ENCODE measurements around the gene EPB41L5. TPM values are rescaled to one million over a fixed set of nuclear protein-coding genes. Genes with fewer than 3 reads are reported as not detected.
"Not testable (repeated sequence)": the region's sequence is repeated elsewhere in the genome, so short reads cannot be mapped to it uniquely, and the experiment has no call there.

Gene EPB41L5
- total RNA-seq, 1 donor from 2014 or later = 13.3 TPM

- DNase-seq (ENCODE audit: low spot score) = no peak
These were observed 17.1 kb downstream of the EPB41L5 start for GRCh38 chr2:120029672-120030640.

DNA sequence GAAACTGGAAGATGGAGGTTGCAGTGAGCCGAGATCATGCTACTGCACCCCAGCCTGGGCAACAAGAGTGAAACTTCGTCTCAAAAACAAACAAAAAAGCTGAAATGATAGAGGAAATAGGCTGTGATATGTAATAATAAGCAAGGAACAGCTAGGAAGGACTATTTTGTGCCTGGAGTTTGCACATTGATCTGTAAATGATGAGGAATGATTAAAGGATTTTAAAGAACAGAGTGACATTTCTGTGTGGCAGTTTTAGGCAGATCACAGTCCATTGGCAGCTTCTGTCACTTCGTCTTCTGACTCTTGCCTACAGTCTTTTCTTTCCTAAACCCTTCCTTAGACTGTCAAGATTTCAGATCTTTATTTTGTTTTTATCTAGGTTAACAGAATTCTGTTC is 19.4 kb downstream of the EPB41L5 start:
- no peak for DNase-seq (ENCODE audit: low spot score)

- DNase-seq (ENCODE audit: low spot score) = no peak
These were observed 21.1 kb downstream of the EPB41L5 start for GRCh38 chr2:120034027-120034426.

DNA sequence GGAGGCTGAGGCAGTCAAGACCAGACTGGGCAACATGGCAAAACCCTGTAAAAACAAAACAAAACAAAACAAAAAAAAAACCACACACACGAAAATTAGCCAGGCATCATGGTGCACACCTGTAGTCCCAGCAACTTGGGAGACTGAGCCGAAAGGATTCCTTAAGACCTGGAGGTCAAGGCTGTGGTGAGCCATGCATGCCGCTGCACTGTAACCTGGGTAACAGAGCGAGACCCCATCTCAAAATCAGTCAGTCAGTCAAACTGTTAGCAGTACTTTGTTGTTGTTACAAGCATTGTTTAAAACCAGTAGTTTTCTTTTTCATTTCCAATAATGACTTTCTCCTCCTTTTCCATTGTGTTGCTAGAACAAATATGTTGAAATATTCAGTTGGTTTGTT is 21.7 kb downstream of the EPB41L5 start:
- no peak for DNase-seq (ENCODE audit: low spot score)

GRCh38 chr2:120036145-120036544 is 23.3 kb downstream of the EPB41L5 start:
- DNase-seq (ENCODE audit: low spot score) = no peak

DNA sequence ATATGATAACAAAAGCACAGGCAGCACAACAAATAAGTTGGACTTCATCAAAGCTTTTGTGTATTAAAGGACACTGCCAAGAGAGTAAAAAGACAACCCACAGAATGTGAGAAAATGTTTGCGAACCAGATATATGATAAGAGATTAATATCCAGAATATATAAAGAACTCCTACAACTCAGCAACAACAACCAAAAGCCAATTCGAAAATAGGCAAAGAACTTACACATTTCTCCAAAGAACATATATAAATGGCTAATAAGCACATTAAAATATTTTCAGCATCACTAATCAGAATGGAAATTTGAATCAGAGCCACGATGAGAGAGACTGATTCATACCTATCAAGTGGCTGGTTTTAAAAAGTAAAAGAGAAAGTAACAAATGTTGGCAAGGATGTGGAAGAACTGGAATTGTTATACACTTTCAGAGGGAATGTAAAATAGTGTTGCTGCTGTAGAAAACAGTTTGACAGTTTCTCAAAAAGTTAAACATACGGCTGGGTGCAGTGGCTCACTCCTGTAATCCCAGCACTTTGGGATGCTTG is 25.2 kb downstream of the EPB41L5 start:
- no peak for DNase-seq (ENCODE audit: low spot score)

GRCh38 chr2:120042359-120042758 is 29.5 kb downstream of the EPB41L5 start:
- DNase-seq (ENCODE audit: low spot score) = no peak

GRCh38 chr2:120044336-120044735 is 31.5 kb downstream of the EPB41L5 start:
- DNase-seq (ENCODE audit: low spot score) = no peak

- not testable (repeated sequence) for DNase-seq (ENCODE audit: low spot score)
These were observed 32.9 kb downstream of the EPB41L5 start for GRCh38 chr2:120045775-120046174.

DNA sequence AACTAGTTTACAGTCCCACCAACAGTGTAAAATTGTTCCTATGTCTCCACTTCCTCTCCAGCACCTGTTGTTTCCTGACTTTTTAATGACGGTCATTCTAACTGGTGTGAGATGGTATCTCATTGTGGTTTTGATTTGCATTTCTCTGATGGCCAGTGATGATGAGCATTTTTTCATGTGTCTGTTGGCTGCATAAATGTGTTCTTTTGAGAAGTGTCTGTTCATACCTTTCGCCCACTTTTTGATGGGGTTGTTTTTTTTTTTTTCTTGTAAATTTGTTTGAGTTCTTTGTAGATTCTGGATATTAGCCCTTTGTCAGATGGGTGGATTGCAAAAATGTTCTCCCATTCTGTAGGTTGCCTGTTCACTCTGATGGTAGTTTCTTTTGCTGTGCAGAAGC is 33.4 kb downstream of the EPB41L5 start:
- DNase-seq (ENCODE audit: low spot score) = not testable (repeated sequence)

DNA sequence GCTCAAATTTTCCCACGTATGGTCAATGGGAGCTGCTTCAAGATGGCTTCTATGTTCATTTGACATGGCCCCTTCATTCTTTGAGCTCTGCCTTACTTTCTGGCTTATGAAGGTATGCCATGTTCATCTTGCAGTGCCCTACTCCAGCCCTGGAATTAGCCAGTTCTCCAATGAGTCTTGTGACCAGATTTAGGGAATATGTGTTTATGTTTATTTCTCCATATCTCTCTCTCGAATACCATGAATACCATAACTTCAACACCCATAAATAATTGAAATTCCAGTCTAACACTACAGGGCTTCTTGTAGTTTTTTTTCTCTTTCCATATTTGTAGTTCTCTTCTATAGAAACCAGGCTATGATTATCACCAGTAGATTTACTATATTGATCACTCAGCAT is 39.7 kb downstream of the EPB41L5 start:
- DNase-seq (ENCODE audit: low spot score) = no peak

GRCh38 chr2:120053891-120054290 is 41.0 kb downstream of the EPB41L5 start:
- DNase-seq (ENCODE audit: low spot score) = no peak

- no peak for DNase-seq (ENCODE audit: low spot score)
These were observed 46.6 kb downstream of the EPB41L5 start for GRCh38 chr2:120059483-120059882.

- DNase-seq (ENCODE audit: low spot score) = no peak
These were observed 47.3 kb downstream of the EPB41L5 start for GRCh38 chr2:120060088-120060623.

- no peak for DNase-seq (ENCODE audit: low spot score)
These were observed 51.8 kb downstream of the EPB41L5 start for GRCh38 chr2:120064664-120065063.

GRCh38 chr2:120066800-120067547 is 54.1 kb downstream of the EPB41L5 start:
- DNase-seq (ENCODE audit: low spot score) = no peak

GRCh38 chr2:120068040-120068658 is 55.3 kb downstream of the EPB41L5 start:
- DNase-seq (ENCODE audit: low spot score) = not testable (repeated sequence)

GRCh38 chr2:120075545-120075944 is 62.7 kb downstream of the EPB41L5 start:
- no peak for DNase-seq (ENCODE audit: low spot score)

- no peak for DNase-seq (ENCODE audit: low spot score)
These were observed 65.0 kb downstream of the EPB41L5 start for GRCh38 chr2:120077896-120078295.

- no peak for DNase-seq (ENCODE audit: low spot score)
These were observed 66.8 kb downstream of the EPB41L5 start for GRCh38 chr2:120079647-120080046.

DNA sequence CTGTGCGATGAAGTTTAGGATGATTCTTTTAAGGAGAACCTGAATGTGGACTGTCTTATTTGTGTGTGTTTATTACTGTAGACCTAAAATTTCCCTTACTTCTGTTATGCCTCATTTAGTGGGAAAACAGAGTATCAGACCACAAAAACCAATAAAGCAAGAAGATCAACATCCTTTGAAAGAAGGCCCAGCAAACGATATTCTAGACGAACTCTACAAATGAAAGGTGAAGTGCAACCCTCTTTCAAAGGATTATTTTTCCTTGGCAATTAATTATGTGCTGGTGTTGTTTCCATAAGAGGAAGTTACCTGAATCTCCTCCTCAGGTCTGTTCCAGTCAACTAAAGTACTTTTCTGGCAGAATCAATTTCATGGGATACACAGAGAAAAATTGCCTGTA is 78.6 kb downstream of the EPB41L5 start:
- DNase-seq (ENCODE audit: low spot score) = no peak

All from mesenteric fat pad (tissue), 1 donor.